Liver (tissue), 9 donors: ENCODE data around the gene RGL1. TPM values are rescaled to one million over a fixed set of nuclear protein-coding genes. Genes with fewer than 3 reads are reported as not detected.

ENCODE experiments used
- DNase-seq: peaks from one replicate; pipeline ENCODE4 v3.0.0-alpha.2; 2017; ENCODE audit warnings: low spot score
- H3K27ac ChIP-seq, 2 donors: one replicate each; pipeline ENCODE4 v1.7.0; 2013; ENCODE audit warnings: inconsistent platforms in 2 of 2, low read length in 2 of 2, control low read depth in 1 of 2, low read depth in 1 of 2, mild to moderate bottlenecking in 1 of 2
- H3K27me3 ChIP-seq, 4 donors: one replicate each; pipeline versions ENCODE4 v1.6.1 to v1.7.0; 2013; ENCODE audit warnings: low read length in 3 of 4, inconsistent platforms in 1 of 4, mild to moderate bottlenecking in 1 of 4, moderate library complexity in 1 of 4; ENCODE audit not compliant: control insufficient read depth in 4 of 4, insufficient read depth in 4 of 4
- H3K36me3 ChIP-seq, 4 donors: one replicate each; pipeline versions ENCODE4 v1.6.1 to v1.7.0; 2013; ENCODE audit warnings: low read length in 3 of 4, mild to moderate bottlenecking in 3 of 4, low read depth in 1 of 4, moderate library complexity in 1 of 4; ENCODE audit not compliant: control insufficient read depth in 4 of 4, insufficient read depth in 3 of 4
- H3K4me1 ChIP-seq, 4 donors: one replicate each; pipeline versions ENCODE4 v1.6.1 to v1.7.0; 2013; ENCODE audit warnings: low read length in 3 of 4, mild to moderate bottlenecking in 3 of 4, moderate library complexity in 1 of 4; ENCODE audit not compliant: control insufficient read depth in 4 of 4, insufficient read depth in 4 of 4
- H3K4me3 ChIP-seq, 3 donors: one replicate each; pipeline versions ENCODE4 v1.6.1 to v1.7.0; 2013; ENCODE audit warnings: low read length in 3 of 3, control low read depth in 1 of 3, low read depth in 1 of 3, mild to moderate bottlenecking in 1 of 3
- H3K9ac ChIP-seq, 2 donors: one replicate each; pipeline ENCODE4 v1.7.0; 2013; ENCODE audit warnings: low read length in 2 of 2, mild to moderate bottlenecking in 2 of 2, moderate library complexity in 2 of 2, control low read depth in 1 of 2, low read depth in 1 of 2
- H3K9me3 ChIP-seq, 4 donors: one replicate each; pipeline versions ENCODE4 v1.6.1 to v1.7.0; 2013; ENCODE audit warnings: low read length in 3 of 4; ENCODE audit not compliant: control insufficient read depth in 4 of 4
- CTCF ChIP-seq: fragments of 150-350 bp; IDR thresholded peaks from 2 replicates; pipeline ENCODE4 v1.5.1; 2017; ENCODE audit warnings: improper control_type of control experiment, low read depth, low read length; ENCODE audit not compliant: missing input control
- EGR1 ChIP-seq, 2 donors: IDR thresholded peaks; 2 replicates each; pipeline ENCODE4 v1.6.1; 2016 to 2018; ENCODE audit warnings: antibody characterized with exemption in 2 of 2, low read depth in 2 of 2
- FOXA1 ChIP-seq: IDR thresholded peaks from 2 replicates; pipeline ENCODE4 v1.6.1; 2016; ENCODE audit warnings: antibody characterized with exemption
- FOXA2 ChIP-seq: IDR thresholded peaks from 2 replicates; pipeline ENCODE4 v1.6.1; 2016; ENCODE audit warnings: antibody characterized with exemption
- GABPA ChIP-seq, 2 donors: IDR thresholded peaks in 1 of 2; conservative IDR thresholded peaks in 1 of 2; 2 replicates each; pipeline ENCODE4 v1.6.1; 2016; ENCODE audit warnings: antibody characterized with exemption in 2 of 2, mild to moderate bottlenecking in 1 of 2, moderate library complexity in 1 of 2
- HNF4A ChIP-seq, 2 donors: conservative IDR thresholded peaks; 2 replicates each; pipeline ENCODE4 v1.6.1; 2016; ENCODE audit warnings: antibody characterized with exemption in 2 of 2, mild to moderate bottlenecking in 2 of 2
- HNF4G ChIP-seq: IDR thresholded peaks from 2 replicates; pipeline ENCODE4 v1.6.1; 2016; ENCODE audit warnings: antibody characterized with exemption
- JUND ChIP-seq, 2 donors: IDR thresholded peaks; 2 replicates each; pipeline ENCODE4 v1.6.1; 2016; ENCODE audit warnings: antibody characterized with exemption in 2 of 2
- MAX ChIP-seq: IDR thresholded peaks from 2 replicates; pipeline ENCODE4 v1.6.1; 2016; ENCODE audit warnings: antibody characterized with exemption
- NR2F2 ChIP-seq: IDR thresholded peaks from 2 replicates; pipeline ENCODE4 v1.6.1; 2016; ENCODE audit warnings: antibody characterized with exemption
- RAD21 ChIP-seq, 2 donors: IDR thresholded peaks; 2 replicates each; pipeline ENCODE4 v1.6.1; 2016; ENCODE audit warnings: antibody characterized with exemption in 2 of 2, mild to moderate bottlenecking in 2 of 2
- RXRA ChIP-seq, 2 donors: IDR thresholded peaks; 2 replicates each; pipeline ENCODE4 v1.6.1; 2017 to 2018; ENCODE audit warnings: antibody characterized with exemption in 2 of 2, mild to moderate bottlenecking in 1 of 2
- SP1 ChIP-seq: IDR thresholded peaks from 2 replicates; pipeline ENCODE4 v1.6.1; 2018; ENCODE audit warnings: antibody characterized with exemption, mild to moderate bottlenecking
- TAF1 ChIP-seq: conservative IDR thresholded peaks from 2 replicates; pipeline ENCODE4 v1.6.1; 2016; ENCODE audit warnings: antibody characterized with exemption, mild to moderate bottlenecking
- YY1 ChIP-seq: IDR thresholded peaks from 2 replicates; pipeline ENCODE4 v1.6.1; 2016; ENCODE audit warnings: antibody characterized with exemption, mild to moderate bottlenecking
- polyA plus RNA-seq, 2 donors: library from polyadenylated mRNA; stranded (reverse) in 1 of 2; unstranded in 1 of 2; fragments of 200-250 nt in 1 of 2; fragments of >200 nt in 1 of 2; fragmentation: Nextera tagmentation in 1 of 2; extraction: Ambion mirVana in 1 of 2; gene quantifications; one replicate each; pipeline versions ENCODE4 v1.2.1 to v1.2.3, GENCODE V29; 2013 to 2015
- total RNA-seq, 2 donors: library from RNA; depleted of rRNA; stranded (reverse); fragments of >200 nt; gene quantifications; one replicate each; pipeline ENCODE4 v1.2.3, GENCODE V29; 2014
- TF ChIP-seq, protein P1 (sequence below): IDR thresholded peaks from 2 replicates; pipeline ENCODE4 v1.6.1; 2016; ENCODE audit warnings: antibody characterized with exemption
- TF ChIP-seq, protein P2 (sequence below): IDR thresholded peaks from 2 replicates; pipeline ENCODE4 v1.6.1; 2016; ENCODE audit warnings: antibody characterized with exemption
- TF ChIP-seq, protein P3 (sequence below): IDR thresholded peaks from 2 replicates; pipeline ENCODE4 v1.6.1; 2016; ENCODE audit warnings: antibody characterized with exemption, mild to moderate bottlenecking
- donor health status: healthy.
- donor health status: healthy.
- donor health status: healthy.
- donor health status: healthy.
- donor health status: healthy.

Gene RGL1
- total and polyA plus RNA-seq, 4 donors = 3.9 to 15.3 (median 8.9) TPM

GRCh38 chr1:183770816-183771128 is 34.1 kb upstream of the RGL1 start:
- DNase-seq = no peak
- Histone ChIP-seq H3K4me1 (no peaks in the 10 kb centered on the region), H3K27me3 (no peaks in the 10 kb centered on the region), H3K4me3 (no peak overlapping the region), H3K9me3 (peaks cover 0 to 9% (median 0%) of the 10 kb centered on the region in 4 donors), H3K36me3 (no peaks in the 10 kb centered on the region), H3K27ac (no peak overlapping the region), H3K9ac (no peak overlapping the region)
- TF ChIP-seq NR2F2 = no peak
- TF ChIP-seq, protein P1, sequence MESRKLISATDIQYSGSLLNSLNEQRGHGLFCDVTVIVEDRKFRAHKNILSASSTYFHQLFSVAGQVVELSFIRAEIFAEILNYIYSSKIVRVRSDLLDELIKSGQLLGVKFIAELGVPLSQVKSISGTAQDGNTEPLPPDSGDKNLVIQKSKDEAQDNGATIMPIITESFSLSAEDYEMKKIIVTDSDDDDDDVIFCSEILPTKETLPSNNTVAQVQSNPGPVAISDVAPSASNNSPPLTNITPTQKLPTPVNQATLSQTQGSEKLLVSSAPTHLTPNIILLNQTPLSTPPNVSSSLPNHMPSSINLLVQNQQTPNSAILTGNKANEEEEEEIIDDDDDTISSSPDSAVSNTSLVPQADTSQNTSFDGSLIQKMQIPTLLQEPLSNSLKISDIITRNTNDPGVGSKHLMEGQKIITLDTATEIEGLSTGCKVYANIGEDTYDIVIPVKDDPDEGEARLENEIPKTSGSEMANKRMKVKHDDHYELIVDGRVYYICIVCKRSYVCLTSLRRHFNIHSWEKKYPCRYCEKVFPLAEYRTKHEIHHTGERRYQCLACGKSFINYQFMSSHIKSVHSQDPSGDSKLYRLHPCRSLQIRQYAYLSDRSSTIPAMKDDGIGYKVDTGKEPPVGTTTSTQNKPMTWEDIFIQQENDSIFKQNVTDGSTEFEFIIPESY = no peak
- no peak for TF ChIP-seq RAD21 (IDR thresholded peaks at IDR 0.05)
- TF ChIP-seq RXRA (IDR thresholded peaks at IDR 0.05) = no peak
- TF ChIP-seq FOXA2 = no peak
- no peak for TF ChIP-seq SP1
- TF ChIP-seq TAF1 = no peak
- no peak for TF ChIP-seq GABPA (IDR thresholded peaks at IDR 0.05 in 1 of 2, conservative IDR thresholded peaks at IDR 0.05 in 1 of 2)
- TF ChIP-seq MAX = no peak
- no peak for TF ChIP-seq CTCF
- TF ChIP-seq, protein P2, sequence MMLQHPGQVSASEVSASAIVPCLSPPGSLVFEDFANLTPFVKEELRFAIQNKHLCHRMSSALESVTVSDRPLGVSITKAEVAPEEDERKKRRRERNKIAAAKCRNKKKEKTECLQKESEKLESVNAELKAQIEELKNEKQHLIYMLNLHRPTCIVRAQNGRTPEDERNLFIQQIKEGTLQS = no peak
- TF ChIP-seq JUND (IDR thresholded peaks at IDR 0.05) = no peak
- TF ChIP-seq FOXA1 = no peak
- TF ChIP-seq HNF4A (conservative IDR thresholded peaks at IDR 0.05) = no peak
- no peak for TF ChIP-seq YY1
- TF ChIP-seq, protein P3, sequence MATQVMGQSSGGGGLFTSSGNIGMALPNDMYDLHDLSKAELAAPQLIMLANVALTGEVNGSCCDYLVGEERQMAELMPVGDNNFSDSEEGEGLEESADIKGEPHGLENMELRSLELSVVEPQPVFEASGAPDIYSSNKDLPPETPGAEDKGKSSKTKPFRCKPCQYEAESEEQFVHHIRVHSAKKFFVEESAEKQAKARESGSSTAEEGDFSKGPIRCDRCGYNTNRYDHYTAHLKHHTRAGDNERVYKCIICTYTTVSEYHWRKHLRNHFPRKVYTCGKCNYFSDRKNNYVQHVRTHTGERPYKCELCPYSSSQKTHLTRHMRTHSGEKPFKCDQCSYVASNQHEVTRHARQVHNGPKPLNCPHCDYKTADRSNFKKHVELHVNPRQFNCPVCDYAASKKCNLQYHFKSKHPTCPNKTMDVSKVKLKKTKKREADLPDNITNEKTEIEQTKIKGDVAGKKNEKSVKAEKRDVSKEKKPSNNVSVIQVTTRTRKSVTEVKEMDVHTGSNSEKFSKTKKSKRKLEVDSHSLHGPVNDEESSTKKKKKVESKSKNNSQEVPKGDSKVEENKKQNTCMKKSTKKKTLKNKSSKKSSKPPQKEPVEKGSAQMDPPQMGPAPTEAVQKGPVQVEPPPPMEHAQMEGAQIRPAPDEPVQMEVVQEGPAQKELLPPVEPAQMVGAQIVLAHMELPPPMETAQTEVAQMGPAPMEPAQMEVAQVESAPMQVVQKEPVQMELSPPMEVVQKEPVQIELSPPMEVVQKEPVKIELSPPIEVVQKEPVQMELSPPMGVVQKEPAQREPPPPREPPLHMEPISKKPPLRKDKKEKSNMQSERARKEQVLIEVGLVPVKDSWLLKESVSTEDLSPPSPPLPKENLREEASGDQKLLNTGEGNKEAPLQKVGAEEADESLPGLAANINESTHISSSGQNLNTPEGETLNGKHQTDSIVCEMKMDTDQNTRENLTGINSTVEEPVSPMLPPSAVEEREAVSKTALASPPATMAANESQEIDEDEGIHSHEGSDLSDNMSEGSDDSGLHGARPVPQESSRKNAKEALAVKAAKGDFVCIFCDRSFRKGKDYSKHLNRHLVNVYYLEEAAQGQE = no peak
- no peak for TF ChIP-seq HNF4G
- TF ChIP-seq EGR1 (IDR thresholded peaks at IDR 0.05; ENCODE audit: low read depth in 2 of 2) = no peak
